Neural progenitor cell (in vitro differentiated cells): ENCODE results near the gene CTNNB1. TPM values are rescaled to one million over a fixed set of nuclear protein-coding genes. Genes with fewer than 3 reads are reported as not detected.
"Not testable (repeated sequence)": the region's sequence is repeated elsewhere in the genome, so short reads cannot be mapped to it uniquely, and the experiment has no call there.

Source experiments
- DNase-seq: peaks from one replicate; pipeline ENCODE4 v3.0.0-alpha.2; 2016; ENCODE audit warnings: low spot score
- H2AFZ ChIP-seq: fragments of 200-600 bp; sonication (generic); replicated peaks from 2 replicates; pipeline ENCODE4 v1.6.1; 2016; ENCODE audit warnings: antibody characterized with exemption
- H3F3A ChIP-seq: fragments of 200-600 bp; sonication (generic); 2 replicates; pipeline ENCODE4 v1.6.1; 2016; ENCODE audit warnings: antibody characterized with exemption, low read depth
- H3K27ac ChIP-seq: fragments of 200-600 bp; sonication (generic); 2 replicates; pipeline ENCODE4 v1.5.1; 2016; ENCODE audit warnings: mild to moderate bottlenecking
- H3K27me3 ChIP-seq: fragments of 200-600 bp; sonication (generic); 2 replicates; pipeline ENCODE4 v1.6.1; 2016; ENCODE audit warnings: mild to moderate bottlenecking, moderate library complexity
- H3K36me3 ChIP-seq: fragments of 200-600 bp; sonication (generic); 2 replicates; pipeline ENCODE4 v1.5.1; 2016
- H3K4me1 ChIP-seq: fragments of 200-600 bp; sonication (generic); 2 replicates; pipeline ENCODE4 v1.6.1; 2016; ENCODE audit warnings: mixed run types
- H3K4me2 ChIP-seq: fragments of 200-600 bp; sonication (generic); 2 replicates; pipeline ENCODE4 v1.6.1; 2016
- H3K4me3 ChIP-seq: fragments of 200-600 bp; sonication (generic); 2 replicates; pipeline ENCODE4 v1.5.1; 2016
- H3K79me2 ChIP-seq: fragments of 200-600 bp; sonication (generic); 2 replicates; pipeline ENCODE4 v1.6.1; 2016; ENCODE audit warnings: low read depth
- H3K9ac ChIP-seq: fragments of 200-600 bp; sonication (generic); 2 replicates; pipeline ENCODE4 v1.6.1; 2016
- H3K9me3 ChIP-seq: fragments of 200-600 bp; sonication (generic); 2 replicates; pipeline ENCODE4 v1.5.1; 2016; ENCODE audit warnings: low read depth
- H4K20me1 ChIP-seq: fragments of 200-600 bp; sonication (generic); 2 replicates; pipeline ENCODE4 v1.6.1; 2016; ENCODE audit warnings: low read depth
- H3K27ac Mint-ChIP-seq: 3 replicates; pipeline ENCODE4 v1.8.0; 2021; ENCODE audit warnings: mixed read lengths
- H3K27me3 Mint-ChIP-seq: 2 replicates; pipeline ENCODE4 v1.8.0; 2022; ENCODE audit warnings: low read depth, mild to moderate bottlenecking, inconsistent platforms, moderate library complexity, mixed read lengths; ENCODE audit not compliant: insufficient read depth
- H3K36me3 Mint-ChIP-seq: 3 replicates; pipeline ENCODE4 v1.8.0; 2021; ENCODE audit warnings: mixed read lengths
- H3K4me1 Mint-ChIP-seq: 3 replicates; pipeline ENCODE4 v1.8.0; 2021; ENCODE audit warnings: mixed read lengths
- H3K4me3 Mint-ChIP-seq: 3 replicates; pipeline ENCODE4 v1.8.0; 2021; ENCODE audit warnings: mild to moderate bottlenecking, moderate library complexity, mixed read lengths
- H3K9me3 Mint-ChIP-seq: 3 replicates; pipeline ENCODE4 v1.8.0; 2020; ENCODE audit warnings: mixed read lengths
- CTCF ChIP-seq: fragments of 200-600 bp; sonication (generic); IDR thresholded peaks from 2 replicates; pipeline ENCODE4 v1.5.1; 2017; ENCODE audit warnings: antibody characterized with exemption, mild to moderate bottlenecking
- EZH2 ChIP-seq: fragments of 200-600 bp; sonication (generic); IDR thresholded peaks from 2 replicates; pipeline ENCODE4 v1.6.1; 2017; ENCODE audit warnings: antibody characterized with exemption, mild to moderate bottlenecking, moderate library complexity
- EZH2phosphoT487 ChIP-seq: fragments of 200-600 bp; sonication (generic); IDR thresholded peaks from 2 replicates; pipeline ENCODE4 v1.6.1; 2017; ENCODE audit warnings: antibody characterized with exemption
- total RNA-seq: library from RNA; depleted of rRNA; stranded (reverse); fragments of >200 nt; gene quantifications from 2 replicates; pipeline ENCODE4 v1.2.3, GENCODE V29; 2015; ENCODE audit warnings: low replicate concordance

CTNNB1 gene
- total RNA-seq, 1 donor from 2014 or later: 566 TPM

GRCh38 chr3:41274944-41275668 lies 75.8 kb downstream of the CTNNB1 start:
- H3K4me1 ChIP-seq: peaks cover 13% of the 10 kb centered on the region
- H3K27ac Mint-ChIP-seq: no peak overlapping the region
- no peaks in the 10 kb centered on the region for H3K79me2 ChIP-seq
- H3K27ac ChIP-seq: no peak overlapping the region
- no peaks in the 10 kb centered on the region for H3K27me3 Mint-ChIP-seq
- no peak for DNase-seq
- H3K36me3 Mint-ChIP-seq: no peaks in the 10 kb centered on the region
- no peak overlapping the region for H3K4me2 ChIP-seq
- H3K9me3 Mint-ChIP-seq: peaks cover 7% of the 10 kb centered on the region
- no peaks in the 10 kb centered on the region for H3K4me1 Mint-ChIP-seq
- no peaks in the 10 kb centered on the region for H3F3A ChIP-seq
- no peaks in the 10 kb centered on the region for H4K20me1 ChIP-seq
- H3K27me3 ChIP-seq: no peaks in the 10 kb centered on the region
- TF ChIP-seq CTCF: no peak
- no peak overlapping the region for H3K9ac ChIP-seq
- no peak overlapping the region for H3K4me3 ChIP-seq
- no peaks in the 10 kb centered on the region for H3K9me3 ChIP-seq
- H2AFZ ChIP-seq: no peak overlapping the region
- no peaks in the 10 kb centered on the region for H3K36me3 ChIP-seq
- H3K4me3 Mint-ChIP-seq: no peak overlapping the region

- DNase-seq: no peak
- Mint-ChIP-seq H3K36me3 (no peaks in the 10 kb centered on the region), H3K27ac (no peak overlapping the region), H3K9me3 (peaks cover 11% of the 10 kb centered on the region), H3K27me3 (no peaks in the 10 kb centered on the region), H3K4me1 (no peaks in the 10 kb centered on the region), H3K4me3 (no peak overlapping the region)
- Histone ChIP-seq H3K4me2 (no peak overlapping the region), H3K4me1 (peaks cover 13% of the 10 kb centered on the region), H3K4me3 (no peak overlapping the region), H3K9me3 (no peaks in the 10 kb centered on the region), H3K36me3 (no peaks in the 10 kb centered on the region), H3K27ac (no peak overlapping the region), H3F3A (no peaks in the 10 kb centered on the region), H3K9ac (no peak overlapping the region), H2AFZ (no peak overlapping the region), H3K27me3 (no peaks in the 10 kb centered on the region), H4K20me1 (no peaks in the 10 kb centered on the region), H3K79me2 (no peaks in the 10 kb centered on the region)
- TF ChIP-seq CTCF: no peak
- TF ChIP-seq EZH2phosphoT487: no peak
- no peak for TF ChIP-seq EZH2
Observed at GRCh38 chr3:41276191-41276590, 76.9 kb downstream of the CTNNB1 start.

- no peak overlapping the region for H3K4me3 ChIP-seq
- no peak overlapping the region for H3K27ac Mint-ChIP-seq
- no peaks in the 10 kb centered on the region for H3K9me3 ChIP-seq
- no peaks in the 10 kb centered on the region for H3K36me3 ChIP-seq
- TF ChIP-seq EZH2 (no peak), CTCF (no peak), EZH2phosphoT487 (no peak)
- peak overlapping the region; percentile 36 for H2AFZ ChIP-seq
- H3K79me2 ChIP-seq: no peaks in the 10 kb centered on the region
- no peak overlapping the region for H3K27ac ChIP-seq
- H3K4me3 Mint-ChIP-seq: no peak overlapping the region
- peaks cover 16% of the 10 kb centered on the region for H3K9me3 Mint-ChIP-seq
- H3K4me1 ChIP-seq: peaks cover 13% of the 10 kb centered on the region
- H3K27me3 Mint-ChIP-seq: no peaks in the 10 kb centered on the region
- DNase-seq: peak; percentile 33
- H3K36me3 Mint-ChIP-seq: no peaks in the 10 kb centered on the region
- H3K9ac ChIP-seq: no peak overlapping the region
- H3K4me2 ChIP-seq: peak overlapping the region; percentile 42
- no peaks in the 10 kb centered on the region for H3K4me1 Mint-ChIP-seq
- H3K27me3 ChIP-seq: no peaks in the 10 kb centered on the region
- H3F3A ChIP-seq: no peaks in the 10 kb centered on the region
- no peaks in the 10 kb centered on the region for H4K20me1 ChIP-seq
Observed at GRCh38 chr3:41277790-41278465, 78.6 kb downstream of the CTNNB1 start.

- H3F3A ChIP-seq, H3K4me3 Mint-ChIP-seq: not testable (repeated sequence)
Observed at GRCh38 chr3:41284934-41285333, 85.6 kb downstream of the CTNNB1 start.

More at GRCh38 chr3:41284934-41285333, 85.6 kb downstream of the CTNNB1 start:
- not testable (repeated sequence) for H3K4me3 ChIP-seq, H3K36me3 ChIP-seq, H3K4me1 ChIP-seq, H3K4me2 ChIP-seq, H3K9me3 ChIP-seq, H3K36me3 Mint-ChIP-seq, DNase-seq, H3K27me3 Mint-ChIP-seq, H2AFZ ChIP-seq, H4K20me1 ChIP-seq, H3K9ac ChIP-seq, H3K27ac Mint-ChIP-seq, H3K79me2 ChIP-seq, H3K4me1 Mint-ChIP-seq, H3K27me3 ChIP-seq, H3K27ac ChIP-seq
- peaks cover 23% of the 10 kb centered on the region for H3K9me3 Mint-ChIP-seq
